BJ (cell line): ENCODE results near the gene VIT. TPM values are rescaled to one million over a fixed set of nuclear protein-coding genes. Genes with fewer than 3 reads are reported as not detected.

Experiments
- CTCF ChIA-PET: fragments of 350-600 bp; formaldehyde crosslinking; extraction: SDS; loops from one replicate; lab custom pipeline; 2021; ENCODE audit warnings: antibody characterized with exemption, inconsistent platforms; lab: Yijun Ruan, JAX
- POLR2A ChIA-PET: fragments of 300-600 bp; sonication (Branson Sonifier 250); formaldehyde crosslinking; extraction: SDS; loops from one replicate; lab custom pipeline; 2021; ENCODE audit warnings: antibody characterized with exemption; lab: Charles Lee
- DNase-seq: peaks from one replicate; pipeline ENCODE4 v3.0.0-alpha.2; 2011; ENCODE audit warnings: low read depth
- H3K27me3 ChIP-seq: 2 replicates; pipeline ENCODE4 v1.6.0; 2011; ENCODE audit warnings: low read length; ENCODE audit not compliant: control insufficient read depth, insufficient read depth
- H3K36me3 ChIP-seq: 2 replicates; pipeline ENCODE4 v1.5.1; 2011; ENCODE audit warnings: low read length; ENCODE audit not compliant: control insufficient read depth, insufficient read depth
- H3K4me3 ChIP-seq: 2 replicates; pipeline ENCODE4 v1.5.1; 2011; ENCODE audit warnings: low read depth, mild to moderate bottlenecking, control low read depth, low read length
- CTCF ChIP-seq: IDR thresholded peaks from 2 replicates; pipeline ENCODE4 v1.5.1; 2011; ENCODE audit warnings: low read depth, mild to moderate bottlenecking, control low read depth, inconsistent platforms, low read length, moderate library complexity; ENCODE audit not compliant: insufficient read depth
- polyA plus RNA-seq: library from polyadenylated mRNA; depleted of rRNA; stranded (reverse); fragments of >200 nt; gene quantifications from 2 replicates; pipeline ENCODE4 v1.2.3, GENCODE V29; 2011

Gene VIT
- polyA plus RNA-seq, 1 experiment, result 41.1 TPM

GRCh38 chr2:36663295-36663694 is 33.2 kb upstream of the VIT start:
- H3K27me3 ChIP-seq, result no peaks in the 10 kb centered on the region
- no peaks in the 10 kb centered on the region for H3K36me3 ChIP-seq
- ChIA-PET CTCF (interaction anchor here (0.7 to 3.0 kb wide), 13 partner anchors 14 to 326 kb away, joined by 3 to 13 read pairs (median 6); no protein-coding TSS in a partner anchor), POLR2A (no interaction called here)
- no peak overlapping the region for H3K4me3 ChIP-seq
- TF ChIP-seq CTCF, result no peak
- DNase-seq, result no peak

DNA sequence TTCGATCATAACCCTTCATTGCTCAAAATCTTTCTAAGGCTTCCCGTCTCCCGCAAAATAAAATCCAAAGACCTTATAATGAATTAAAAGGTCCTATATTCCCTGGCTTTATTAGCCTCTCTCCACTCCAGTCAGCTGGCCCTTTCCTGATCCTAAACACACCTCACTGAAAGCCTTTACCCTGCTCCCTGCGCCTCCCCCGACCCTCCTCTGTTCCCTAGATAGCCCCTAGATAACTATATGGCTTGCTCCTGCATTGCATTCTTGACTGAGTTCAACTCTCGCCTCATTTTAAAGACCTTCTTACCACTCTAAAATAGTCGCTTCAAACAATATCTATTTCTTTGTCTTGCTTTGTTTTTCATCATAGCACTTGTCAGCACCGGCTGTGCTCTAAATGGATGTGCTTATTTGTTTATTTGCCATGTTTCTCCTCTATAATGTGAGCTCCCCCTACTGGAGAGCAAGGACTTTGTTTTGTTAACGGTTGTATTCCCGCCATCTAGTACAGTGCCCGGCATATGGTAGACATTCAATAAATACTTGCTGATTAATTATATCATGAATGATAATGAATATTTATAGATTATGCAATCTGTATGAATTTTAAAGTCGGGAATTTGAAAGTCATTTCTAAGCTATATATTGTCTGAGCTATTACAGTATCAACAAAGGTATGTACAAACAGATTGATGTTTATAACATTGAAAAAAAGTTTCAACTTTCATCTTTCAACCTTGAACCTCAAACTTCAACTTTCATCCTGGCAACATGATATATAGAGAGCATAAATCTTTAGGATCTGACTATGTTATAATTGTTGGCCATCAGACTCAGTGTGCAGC is 32.4 kb upstream of the VIT start:
- ChIA-PET POLR2A (interaction anchor here (0.6 kb wide), 1 partner anchor 125 kb away, joined by 3 read pairs; no protein-coding TSS in a partner anchor), CTCF (interaction anchor here (0.6 to 3.3 kb wide), 38 partner anchors 9 to 342 kb away, joined by 3 to 23 read pairs (median 4); partner anchors contain the start of genes CRIM1 and FEZ2)
- H3K36me3 ChIP-seq, result no peaks in the 10 kb centered on the region
- peak; percentile 72 for TF ChIP-seq CTCF
- no peak overlapping the region for H3K4me3 ChIP-seq
- peak; percentile 41 for DNase-seq
- no peaks in the 10 kb centered on the region for H3K27me3 ChIP-seq

GRCh38 chr2:36664696-36665076 is 31.8 kb upstream of the VIT start:
- POLR2A ChIA-PET, result interaction anchor here (0.6 kb wide), 1 partner anchor 125 kb away, joined by 3 read pairs; no protein-coding TSS in a partner anchor
- CTCF ChIA-PET, result interaction anchor here (0.7 to 3.3 kb wide), 37 partner anchors 8 to 343 kb away, joined by 3 to 23 read pairs (median 4); partner anchors contain the start of genes CRIM1 and FEZ2
- no peak for DNase-seq

DNA sequence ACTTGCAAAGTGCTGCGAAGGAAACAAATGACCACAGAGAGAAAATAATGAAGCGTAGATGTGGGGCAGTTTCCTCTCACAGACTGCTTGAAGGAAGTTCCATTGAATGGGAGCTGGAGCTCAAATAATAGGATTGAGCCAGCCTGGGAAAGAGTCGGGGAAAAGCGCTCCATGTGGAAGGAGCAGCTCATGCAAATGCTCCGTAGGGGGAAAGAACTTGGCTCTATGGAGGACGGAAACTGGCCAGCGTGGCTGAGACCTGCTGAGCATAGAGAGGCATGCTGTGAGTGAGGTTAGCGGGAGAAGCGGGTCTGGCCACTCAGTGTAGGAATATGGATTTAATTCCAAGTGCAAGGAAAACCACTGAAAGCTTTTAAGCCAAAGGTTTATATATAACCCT is 28.6 kb upstream of the VIT start:
- POLR2A ChIA-PET, result no interaction called here
- no peak for TF ChIP-seq CTCF
- no peak for DNase-seq
- no peak overlapping the region for H3K4me3 ChIP-seq
- CTCF ChIA-PET, result interaction anchor here (0.8 to 1.1 kb wide), 2 partner anchors 140 to 433 kb away, joined by 3 to 4 read pairs; no protein-coding TSS in a partner anchor
- H3K27me3 ChIP-seq, result no peaks in the 10 kb centered on the region
- H3K36me3 ChIP-seq, result no peaks in the 10 kb centered on the region

More at GRCh38 chr2:36664696-36665076, 31.8 kb upstream of the VIT start:
- Histone ChIP-seq H3K36me3 (no peaks in the 10 kb centered on the region), H3K27me3 (no peaks in the 10 kb centered on the region), H3K4me3 (no peak overlapping the region)
- TF ChIP-seq CTCF, result no peak
